HEK293T (cell line): ENCODE results near the gene IL17RC.
A peak's percentile ranks its signal among the peaks of the same experiment; 100 is the strongest.

Experiments
- CTCF ChIA-PET: fragments of 350-600 bp; formaldehyde crosslinking; extraction: SDS; loops from one replicate; lab custom pipeline; 2021; ENCODE audit warnings: antibody characterized with exemption, inconsistent platforms; lab: Yijun Ruan, JAX
- POLR2A ChIA-PET: fragments of 350-600 bp; formaldehyde crosslinking; extraction: SDS; loops from one replicate; lab custom pipeline; 2020; ENCODE audit warnings: antibody characterized with exemption, inconsistent platforms; lab: Yijun Ruan, JAX
- DNase-seq: peaks from one replicate; pipeline ENCODE4 v3.0.0; 2012; ENCODE audit warnings: mixed read lengths; ENCODE audit errors: extremely low spot score
- ARNT ChIP-seq: fragments of 450-650 bp; IDR thresholded peaks from 2 replicates; pipeline ENCODE4 v1.6.1; 2017; ENCODE audit warnings: mild to moderate bottlenecking
- BHLHE40 ChIP-seq: fragments of 450-650 bp; IDR thresholded peaks from 2 replicates; pipeline ENCODE4 v1.6.1; 2016; ENCODE audit warnings: mild to moderate bottlenecking, moderate library complexity, borderline replicate concordance
- CTBP1 ChIP-seq: fragments of 450-650 bp; IDR thresholded peaks from 2 replicates; pipeline ENCODE4 v1.6.1; 2016; ENCODE audit warnings: borderline replicate concordance
- ELF4 ChIP-seq: fragments of 450-650 bp; IDR thresholded peaks from 2 replicates; pipeline ENCODE4 v1.6.1; 2017; ENCODE audit warnings: antibody characterized with exemption
- FOXA1 ChIP-seq: fragments of 450-650 bp; IDR thresholded peaks from 2 replicates; pipeline ENCODE4 v1.6.1; 2016; ENCODE audit warnings: mild to moderate bottlenecking
- FOXK2 ChIP-seq: fragments of 450-650 bp; IDR thresholded peaks from 2 replicates; pipeline ENCODE4 v1.6.1; 2016; ENCODE audit warnings: mild to moderate bottlenecking
- FOXM1 ChIP-seq: fragments of 450-650 bp; IDR thresholded peaks from 2 replicates; pipeline ENCODE4 v1.6.1; 2017; ENCODE audit warnings: mild to moderate bottlenecking, borderline replicate concordance
- HDGF ChIP-seq: fragments of 450-650 bp; IDR thresholded peaks from 2 replicates; pipeline ENCODE4 v1.6.1; 2017; ENCODE audit warnings: antibody characterized with exemption, borderline replicate concordance
- L3MBTL2 ChIP-seq: fragments of 450-650 bp; conservative IDR thresholded peaks from 2 replicates; pipeline ENCODE4 v1.6.1; 2016; ENCODE audit warnings: mild to moderate bottlenecking
- LEF1 ChIP-seq: fragments of 450-650 bp; IDR thresholded peaks from 2 replicates; pipeline ENCODE4 v1.6.1; 2017; ENCODE audit warnings: mild to moderate bottlenecking, borderline replicate concordance
- NFRKB ChIP-seq: fragments of 450-650 bp; IDR thresholded peaks from 2 replicates; pipeline ENCODE4 v1.6.1; 2016; ENCODE audit warnings: mild to moderate bottlenecking, moderate library complexity
- PKNOX1 ChIP-seq: fragments of 450-650 bp; IDR thresholded peaks from 2 replicates; pipeline ENCODE4 v1.6.1; 2016
- SP1 ChIP-seq: fragments of 450-650 bp; IDR thresholded peaks from 2 replicates; pipeline ENCODE4 v1.6.1; 2017
- SUZ12 ChIP-seq: fragments of 450-650 bp; IDR thresholded peaks from 2 replicates; pipeline ENCODE4 v1.6.1; 2016; ENCODE audit warnings: mild to moderate bottlenecking
- TARDBP ChIP-seq: fragments of 450-650 bp; IDR thresholded peaks from 2 replicates; pipeline ENCODE4 v1.6.1; 2016
- ZNF384 ChIP-seq: fragments of 450-650 bp; IDR thresholded peaks from 2 replicates; pipeline ENCODE4 v1.6.1; 2016

Gene IL17RC

DNA sequence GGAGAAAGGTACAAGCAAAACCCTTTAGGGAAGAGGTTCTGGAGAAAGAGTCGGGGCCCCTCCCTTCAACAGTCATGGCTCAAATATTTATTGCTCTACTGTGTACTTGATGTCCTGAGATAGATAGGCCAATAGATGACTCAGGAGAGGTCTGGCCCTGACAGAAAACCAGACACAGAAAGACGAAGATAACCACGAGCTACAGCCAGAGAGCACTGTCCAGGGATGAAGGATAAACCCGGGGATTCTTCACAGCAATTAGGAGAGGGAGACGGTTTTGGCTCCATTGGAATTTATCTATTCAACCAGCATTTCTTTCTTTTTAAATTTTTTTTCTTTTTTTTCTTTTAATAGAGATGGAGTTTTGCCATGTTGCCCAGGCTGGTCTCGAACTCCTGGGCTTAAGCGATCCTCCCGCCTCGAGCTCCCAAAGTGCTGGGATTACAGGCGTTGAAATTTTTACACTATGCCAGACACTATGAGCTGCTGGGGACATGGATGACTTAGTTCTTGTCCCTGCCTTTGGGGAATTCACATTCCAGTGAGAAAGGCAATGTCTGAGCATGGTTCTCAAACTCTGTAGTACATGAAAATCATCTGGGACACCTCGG is 32.2 kb upstream of the IL17RC start:
- DNase-seq, result no peak
- ChIA-PET CTCF (interaction anchor here (0.8 kb wide), 1 partner anchor 46 kb away, joined by 3 read pairs; no protein-coding TSS in a partner anchor), POLR2A (interaction anchor here (1.0 to 1.2 kb wide), 2 partner anchors 9 to 40 kb away, joined by 4 read pairs; no protein-coding TSS in a partner anchor)
- TF ChIP-seq PKNOX1, result no peak
- no peak for TF ChIP-seq L3MBTL2
- no peak for TF ChIP-seq FOXM1
- TF ChIP-seq NFRKB, result no peak
- no peak for TF ChIP-seq HDGF

DNA sequence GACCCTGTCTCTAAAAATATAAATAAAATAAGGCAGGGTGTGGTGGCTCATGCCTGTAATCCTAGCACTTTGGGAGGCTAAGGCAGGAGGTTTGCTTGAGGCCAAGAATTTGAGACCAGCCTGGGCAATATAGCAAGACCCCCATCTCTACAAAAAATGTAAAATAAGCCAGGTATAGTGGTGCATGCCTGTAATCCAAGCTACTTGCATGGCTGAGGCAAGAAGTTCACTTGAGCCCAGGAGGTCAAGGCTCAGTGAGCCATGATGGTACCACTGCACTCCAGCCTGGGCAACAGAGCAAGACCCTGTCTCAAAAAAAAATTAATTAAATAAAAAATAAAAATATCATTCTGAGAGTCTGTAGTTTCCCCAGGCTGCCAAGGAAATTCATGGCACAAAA is 30.6 kb upstream of the IL17RC start:
- CTCF ChIA-PET, result no interaction called here
- no peak for DNase-seq
- TF ChIP-seq FOXA1 (no peak), LEF1 (no peak), SUZ12 (no peak), ZNF384 (no peak), BHLHE40 (no peak), FOXM1 (no peak), SP1 (no peak), TARDBP (no peak), FOXK2 (no peak), HDGF (no peak)
- POLR2A ChIA-PET, result no interaction called here

GRCh38 chr3:9887480-9887879 is 29.4 kb upstream of the IL17RC start:
- DNase-seq, result no peak
- ChIA-PET CTCF (no interaction called here), POLR2A (no interaction called here)
- TF ChIP-seq LEF1, result no peak
- TF ChIP-seq FOXK2, result no peak
- no peak for TF ChIP-seq NFRKB
- TF ChIP-seq TARDBP, result no peak
- no peak for TF ChIP-seq HDGF
- TF ChIP-seq PKNOX1, result no peak
- TF ChIP-seq CTBP1, result no peak
- TF ChIP-seq SP1, result no peak
- no peak for TF ChIP-seq SUZ12
- no peak for TF ChIP-seq ARNT
- TF ChIP-seq BHLHE40, result no peak
- TF ChIP-seq FOXA1, result no peak
- TF ChIP-seq FOXM1, result no peak
- no peak for TF ChIP-seq ELF4
- no peak for TF ChIP-seq ZNF384
- TF ChIP-seq L3MBTL2, result no peak

GRCh38 chr3:9888540-9888939 is 28.4 kb upstream of the IL17RC start:
- CTCF ChIA-PET, result no interaction called here
- POLR2A ChIA-PET, result no interaction called here

GRCh38 chr3:9889405-9889804 is 27.5 kb upstream of the IL17RC start:
- CTCF ChIA-PET, result no interaction called here
- POLR2A ChIA-PET, result interaction anchor here (0.7 to 1.6 kb wide), 3 partner anchors 23 to 206 kb away, joined by 3 to 6 read pairs (median 3); no protein-coding TSS in a partner anchor
- TF ChIP-seq ELF4 (no peak), BHLHE40 (no peak)
- no peak for DNase-seq

More at GRCh38 chr3:9888540-9888939, 28.4 kb upstream of the IL17RC start:
- DNase-seq, result no peak
- no peak for TF ChIP-seq ARNT
- no peak for TF ChIP-seq BHLHE40

DNA sequence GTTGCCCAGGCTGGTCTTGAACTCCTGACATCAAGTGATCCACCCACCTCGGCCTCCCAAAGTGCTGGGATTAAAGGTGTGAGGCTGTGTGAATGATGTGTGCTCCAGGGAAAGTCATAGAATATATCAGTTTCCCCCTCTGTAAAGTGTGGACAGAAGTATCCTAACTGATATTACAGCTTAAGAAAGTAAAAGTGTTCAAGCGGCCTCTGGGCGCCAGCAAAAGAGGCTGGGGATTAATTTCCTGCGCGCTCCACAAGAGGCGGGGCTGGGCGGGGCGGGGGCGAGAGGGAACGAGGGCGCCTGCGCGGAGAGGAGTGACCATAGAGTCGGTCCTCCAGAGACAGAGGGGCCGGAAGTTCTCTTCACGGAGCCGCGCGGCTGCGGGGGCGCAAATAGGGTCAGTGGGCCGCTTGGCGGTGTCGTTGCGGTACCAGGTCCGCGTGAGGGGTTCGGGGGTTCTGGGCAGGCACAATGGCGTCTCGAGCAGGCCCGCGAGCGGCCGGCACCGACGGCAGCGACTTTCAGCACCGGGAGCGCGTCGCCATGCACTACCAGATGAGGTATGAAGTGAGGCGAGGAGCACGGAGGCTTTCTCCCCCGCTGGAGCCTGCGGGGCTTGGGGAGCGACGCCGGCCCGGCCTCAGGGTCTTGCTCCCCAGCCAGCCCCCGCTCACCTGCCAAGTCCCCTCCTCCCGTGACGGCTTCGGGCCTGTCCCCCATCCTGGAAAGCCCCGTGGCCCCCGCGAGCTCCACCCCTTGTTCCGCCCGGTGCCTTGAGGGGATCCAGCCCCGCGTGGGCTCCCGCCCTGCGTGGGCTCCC is 26.4 kb upstream of the IL17RC start, which contains the start of gene JAGN1:
Gene JAGN1, plus strand, starts transcription at position 362 of the 823 bp plus-strand sequence. Its CDS starts 113 bp downstream, at position 475.
- TF ChIP-seq PKNOX1 (no peak), FOXK2 (no peak), L3MBTL2 (peak; percentile 81), BHLHE40 (no peak), ARNT (no peak), TARDBP (peak; percentile 76; the same call in 1 of the 2 replicates), SUZ12 (no peak), CTBP1 (peak; percentile 7; the same call in 1 of the 2 replicates), ELF4 (peak; percentile 74), ZNF384 (no peak), SP1 (no peak)
- POLR2A ChIA-PET, result interaction anchor here (0.6 to 2.1 kb wide), 8 partner anchors 11 to 224 kb away, joined by 3 to 16 read pairs (median 5); partner anchors contain the start of genes CIDEC, CRELD1, IL17RE and RPUSD3
- CTCF ChIA-PET, result interaction anchor here (1.1 to 1.6 kb wide), 2 partner anchors 12 to 43 kb away, joined by 3 to 7 read pairs; partner anchors contain the start of gene CRELD1
- peak; percentile 91 for DNase-seq
